K562 (cell line): ENCODE results near the gene EIF3K. TPM values are rescaled to one million over a fixed set of nuclear protein-coding genes. Genes with fewer than 3 reads are reported as not detected.

Experiments used
- HDAC1 ChIP-seq, 2 experiments: fragments of 450-650 bp; IDR thresholded peaks; 2 replicates each; pipeline ENCODE4 v1.6.1; 2016 to 2017; ENCODE audit warnings: inconsistent platforms in 1 of 2, mild to moderate bottlenecking in 1 of 2, moderate library complexity in 1 of 2
- HNRNPH1 ChIP-seq: fragments of 200-400 bp; formaldehyde crosslinking; optimal IDR thresholded peaks from 2 replicates; pipeline ENCODE3; 2017; ENCODE audit warnings: low read depth, mild to moderate bottlenecking, low read length, moderate library complexity
- IFI16 ChIP-seq: fragments of 250-450 bp; sonication (Bioruptor Pico); IDR thresholded peaks from 2 replicates; pipeline ENCODE4 v2.1.2; 2022; ENCODE audit warnings: mild to moderate bottlenecking, inconsistent platforms
- NCOA1 ChIP-seq: fragments of 450-650 bp; IDR thresholded peaks from 2 replicates; pipeline ENCODE4 v1.6.1; 2016; ENCODE audit warnings: low read depth
- NR2C2 ChIP-seq, 2 experiments: fragments of 200-800 bp in 1 of 2; sonication (Bioruptor generic) in 1 of 2; sonication (generic) in 1 of 2; formaldehyde crosslinking in 1 of 2; IDR thresholded peaks; 2 replicates each; pipeline versions ENCODE4 v1.6.1 to v1.8.0; 2016 to 2022; ENCODE audit warnings: mild to moderate bottlenecking in 1 of 2, missing compliant biosample characterization in 1 of 2, missing genetic modification characterization in 1 of 2, missing genetic modification reagents in 1 of 2
- PHTF2 ChIP-seq: fragments of 250-450 bp; sonication (Bioruptor Pico); IDR thresholded peaks from 2 replicates; pipeline ENCODE4 v1.5.0; 2021; ENCODE audit warnings: mild to moderate bottlenecking
- ZNF174 ChIP-seq: fragments of 250-450 bp; sonication (Bioruptor Pico); IDR thresholded peaks from 2 replicates; pipeline ENCODE4 v1.4.0; 2020; ENCODE audit warnings: mild to moderate bottlenecking
- ZNF354B ChIP-seq: fragments of 250-450 bp; sonication (Bioruptor Pico); IDR thresholded peaks from 2 replicates; pipeline ENCODE4 v1.4.0; 2020
- polyA plus RNA-seq, 8 experiments: library from polyadenylated mRNA; depleted of rRNA in 4 of 8; stranded (reverse) in 5 of 8; unstranded in 3 of 8; fragments of >200 nt; fragmentation: Nextera tagmentation in 2 of 8; fragmentation: Illumina TruSeq in 1 of 8; extraction: Ambion mirVana in 2 of 8; extraction: Trizol in 1 of 8; gene quantifications; 2 replicates each; pipeline versions ENCODE4 v1.2.1 to v1.2.3, GENCODE V29; 2011 to 2014; ENCODE audit warnings: inconsistent platforms in 1 of 8, missing spikeins in 1 of 8
- total RNA-seq, 7 experiments: library from RNA; depleted of rRNA in 6 of 7; stranded (reverse); fragments of >200 nt in 6 of 7; fragmentation: Illumina TruSeq in 2 of 7; extraction: Trizol in 2 of 7; gene quantifications; 2 replicates each; pipeline versions ENCODE4 v1.2.1 to v1.2.3, GENCODE V29; 2011 to 2021; ENCODE audit warnings: low replicate concordance in 1 of 7
- TF ChIP-seq, protein P1 (sequence below), 2 experiments: fragments of 450-650 bp in 1 of 2; sonication (generic) in 1 of 2; formaldehyde crosslinking in 1 of 2; IDR thresholded peaks; 2 replicates each; pipeline versions ENCODE4 v1.7.1 to v1.9.0; 2016 to 2022; ENCODE audit warnings: inconsistent platforms in 1 of 2, mild to moderate bottlenecking in 1 of 2, missing genetic modification reagents in 1 of 2
- TF ChIP-seq, protein P2 (sequence below): sonication (generic); formaldehyde crosslinking; IDR thresholded peaks from 2 replicates; pipeline ENCODE4 v1.9.0; 2022; ENCODE audit warnings: mild to moderate bottlenecking, missing genetic modification reagents
- TF ChIP-seq, protein P3 (sequence below), 3 experiments: fragments of 200-800 bp in 1 of 3; fragments of 250-450 bp in 1 of 3; fragments of 450-650 bp in 1 of 3; sonication (Bioruptor Pico) in 1 of 3; sonication (Bioruptor generic) in 1 of 3; formaldehyde crosslinking in 1 of 3; IDR thresholded peaks; 2 replicates each; pipeline versions ENCODE4 v1.6.1 to v1.8.0; 2016 to 2022; ENCODE audit warnings: mild to moderate bottlenecking in 2 of 3, missing genetic modification characterization in 2 of 3, missing compliant biosample characterization in 1 of 3, moderate library complexity in 1 of 3

EIF3K gene
- total and polyA plus RNA-seq, 9 of the 15 experiments (the other 6 are each of a cell fraction or from before 2014, with no cell fraction given): 387 to 1,827 (median 733) TPM

DNA sequence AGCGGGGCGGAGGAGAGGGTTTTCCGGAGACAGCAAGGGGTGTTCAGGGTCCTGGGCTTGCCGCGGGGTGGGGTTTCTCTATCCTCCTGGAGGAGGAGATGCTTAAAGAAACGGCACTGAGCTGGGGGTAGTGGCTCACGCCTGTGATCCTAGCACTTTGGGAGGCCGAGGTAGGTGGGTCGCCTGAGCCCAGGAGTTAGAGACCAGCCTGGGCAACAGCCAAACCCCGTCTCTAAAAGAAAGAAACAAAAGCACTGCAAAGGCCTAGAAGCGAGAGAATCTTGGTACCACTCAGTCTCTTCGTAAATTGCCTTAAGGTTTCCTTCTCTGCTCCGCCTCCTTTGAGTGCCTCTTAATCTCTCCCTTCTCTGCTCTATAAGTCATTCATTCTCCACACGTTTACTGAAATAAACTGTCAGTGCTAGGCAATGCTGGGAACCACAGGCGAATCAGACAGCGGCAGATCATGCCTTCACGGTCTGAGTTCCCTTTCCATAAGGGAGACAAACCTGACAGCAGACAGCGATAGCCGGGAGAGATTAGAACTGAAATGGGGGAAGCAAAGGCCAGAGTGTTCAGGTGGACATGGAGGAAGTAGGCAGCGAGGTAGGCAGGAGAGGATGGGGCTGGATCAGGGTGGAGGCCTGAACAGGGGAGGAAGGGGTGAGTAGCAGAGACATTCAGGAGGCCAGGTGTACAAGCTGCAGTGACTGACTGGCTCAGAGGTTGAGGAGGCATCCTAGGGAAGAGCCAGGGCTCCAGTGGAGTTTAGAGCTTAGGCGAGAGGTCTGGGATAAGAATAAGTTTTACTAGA lies 580 bp downstream of the EIF3K start (continued):
- TF ChIP-seq, protein P1, sequence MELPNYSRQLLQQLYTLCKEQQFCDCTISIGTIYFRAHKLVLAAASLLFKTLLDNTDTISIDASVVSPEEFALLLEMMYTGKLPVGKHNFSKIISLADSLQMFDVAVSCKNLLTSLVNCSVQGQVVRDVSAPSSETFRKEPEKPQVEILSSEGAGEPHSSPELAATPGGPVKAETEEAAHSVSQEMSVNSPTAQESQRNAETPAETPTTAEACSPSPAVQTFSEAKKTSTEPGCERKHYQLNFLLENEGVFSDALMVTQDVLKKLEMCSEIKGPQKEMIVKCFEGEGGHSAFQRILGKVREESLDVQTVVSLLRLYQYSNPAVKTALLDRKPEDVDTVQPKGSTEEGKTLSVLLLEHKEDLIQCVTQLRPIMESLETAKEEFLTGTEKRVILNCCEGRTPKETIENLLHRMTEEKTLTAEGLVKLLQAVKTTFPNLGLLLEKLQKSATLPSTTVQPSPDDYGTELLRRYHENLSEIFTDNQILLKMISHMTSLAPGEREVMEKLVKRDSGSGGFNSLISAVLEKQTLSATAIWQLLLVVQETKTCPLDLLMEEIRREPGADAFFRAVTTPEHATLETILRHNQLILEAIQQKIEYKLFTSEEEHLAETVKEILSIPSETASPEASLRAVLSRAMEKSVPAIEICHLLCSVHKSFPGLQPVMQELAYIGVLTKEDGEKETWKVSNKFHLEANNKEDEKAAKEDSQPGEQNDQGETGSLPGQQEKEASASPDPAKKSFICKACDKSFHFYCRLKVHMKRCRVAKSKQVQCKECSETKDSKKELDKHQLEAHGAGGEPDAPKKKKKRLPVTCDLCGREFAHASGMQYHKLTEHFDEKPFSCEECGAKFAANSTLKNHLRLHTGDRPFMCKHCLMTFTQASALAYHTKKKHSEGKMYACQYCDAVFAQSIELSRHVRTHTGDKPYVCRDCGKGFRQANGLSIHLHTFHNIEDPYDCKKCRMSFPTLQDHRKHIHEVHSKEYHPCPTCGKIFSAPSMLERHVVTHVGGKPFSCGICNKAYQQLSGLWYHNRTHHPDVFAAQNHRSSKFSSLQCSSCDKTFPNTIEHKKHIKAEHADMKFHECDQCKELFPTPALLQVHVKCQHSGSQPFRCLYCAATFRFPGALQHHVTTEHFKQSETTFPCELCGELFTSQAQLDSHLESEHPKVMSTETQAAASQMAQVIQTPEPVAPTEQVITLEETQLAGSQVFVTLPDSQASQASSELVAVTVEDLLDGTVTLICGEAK (IDR thresholded peaks at IDR 0.05): peak; percentile 12; the same call in 1 of the 2 replicates
- TF ChIP-seq, protein P1 (CRISPR knock-in tag; IDR thresholded peaks at IDR 0.05): no peak
- TF ChIP-seq, protein P2, sequence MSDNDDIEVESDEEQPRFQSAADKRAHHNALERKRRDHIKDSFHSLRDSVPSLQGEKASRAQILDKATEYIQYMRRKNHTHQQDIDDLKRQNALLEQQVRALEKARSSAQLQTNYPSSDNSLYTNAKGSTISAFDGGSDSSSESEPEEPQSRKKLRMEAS (CRISPR knock-in tag): 0 out of 2 replicates have a peak, but pooled peaks have one; percentile 32
- TF ChIP-seq PHTF2 (CRISPR knock-in tag): no peak
- TF ChIP-seq NCOA1: 0 out of 2 replicates have a peak, but pooled peaks have one; percentile 6
- no peak for TF ChIP-seq IFI16 (CRISPR knock-in tag)
- TF ChIP-seq ZNF174 (CRISPR knock-in tag): no peak
- no peak for TF ChIP-seq ZNF354B (CRISPR knock-in tag)
- no peak for TF ChIP-seq HNRNPH1
- TF ChIP-seq HDAC1 (IDR thresholded peaks at IDR 0.05): peak in 1 of 2 experiments; percentile 38; a peak in 2 of 4 replicates
- 0 out of 2 replicates have a peak, but pooled peaks have one; percentile 5 for TF ChIP-seq NR2C2 (CRISPR knock-in tag; IDR thresholded peaks at IDR 0.05)
- TF ChIP-seq NR2C2 (tag; IDR thresholded peaks at IDR 0.05): no peak
- TF ChIP-seq, protein P3, sequence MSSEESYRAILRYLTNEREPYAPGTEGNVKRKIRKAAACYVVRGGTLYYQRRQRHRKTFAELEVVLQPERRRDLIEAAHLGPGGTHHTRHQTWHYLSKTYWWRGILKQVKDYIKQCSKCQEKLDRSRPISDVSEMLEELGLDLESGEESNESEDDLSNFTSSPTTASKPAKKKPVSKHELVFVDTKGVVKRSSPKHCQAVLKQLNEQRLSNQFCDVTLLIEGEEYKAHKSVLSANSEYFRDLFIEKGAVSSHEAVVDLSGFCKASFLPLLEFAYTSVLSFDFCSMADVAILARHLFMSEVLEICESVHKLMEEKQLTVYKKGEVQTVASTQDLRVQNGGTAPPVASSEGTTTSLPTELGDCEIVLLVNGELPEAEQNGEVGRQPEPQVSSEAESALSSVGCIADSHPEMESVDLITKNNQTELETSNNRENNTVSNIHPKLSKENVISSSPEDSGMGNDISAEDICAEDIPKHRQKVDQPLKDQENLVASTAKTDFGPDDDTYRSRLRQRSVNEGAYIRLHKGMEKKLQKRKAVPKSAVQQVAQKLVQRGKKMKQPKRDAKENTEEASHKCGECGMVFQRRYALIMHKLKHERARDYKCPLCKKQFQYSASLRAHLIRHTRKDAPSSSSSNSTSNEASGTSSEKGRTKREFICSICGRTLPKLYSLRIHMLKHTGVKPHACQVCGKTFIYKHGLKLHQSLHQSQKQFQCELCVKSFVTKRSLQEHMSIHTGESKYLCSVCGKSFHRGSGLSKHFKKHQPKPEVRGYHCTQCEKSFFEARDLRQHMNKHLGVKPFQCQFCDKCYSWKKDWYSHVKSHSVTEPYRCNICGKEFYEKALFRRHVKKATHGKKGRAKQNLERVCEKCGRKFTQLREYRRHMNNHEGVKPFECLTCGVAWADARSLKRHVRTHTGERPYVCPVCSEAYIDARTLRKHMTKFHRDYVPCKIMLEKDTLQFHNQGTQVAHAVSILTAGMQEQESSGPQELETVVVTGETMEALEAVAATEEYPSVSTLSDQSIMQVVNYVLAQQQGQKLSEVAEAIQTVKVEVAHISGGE (CRISPR knock-in tag; IDR thresholded peaks at IDR 0.05): 0 out of 6 replicates have a peak, but pooled peaks of 1 of the 3 experiments have one; percentile 2
